Transverse colon (tissue), 4 donors: Measurements from ENCODE around the gene PHB1. TPM values are rescaled to one million over a fixed set of nuclear protein-coding genes. Genes with fewer than 3 reads are reported as not detected.

Experiments
- DNase-seq: peaks from one replicate; pipeline ENCODE4 v3.0.0-alpha.2; 2019
- H3K27ac ChIP-seq, 4 donors: fragments of 200-600 bp; sonication (generic); 2 replicates each; pipeline ENCODE4 v1.5.1; 2016 to 2018; ENCODE audit warnings: inconsistent platforms in 4 of 4
- H3K27me3 ChIP-seq: fragments of 200-600 bp; sonication (generic); 2 replicates; pipeline ENCODE4 v1.5.1; 2017; ENCODE audit warnings: inconsistent platforms
- H3K36me3 ChIP-seq, 4 donors: fragments of 200-600 bp; sonication (generic); 2 replicates each; pipeline ENCODE4 v1.5.1; 2017 to 2019; ENCODE audit warnings: inconsistent platforms in 4 of 4
- H3K4me1 ChIP-seq, 4 donors: fragments of 200-600 bp; sonication (generic); 2 replicates each; pipeline ENCODE4 v1.5.1; 2017 to 2020; ENCODE audit warnings: inconsistent platforms in 4 of 4
- H3K4me3 ChIP-seq, 4 donors: fragments of 200-600 bp; sonication (generic); 1 replicate in 1 of 4; 2 replicates in 3 of 4; pipeline versions ENCODE4 v1.5.1 to v1.6.1; 2017 to 2019; ENCODE audit warnings: inconsistent platforms in 4 of 4
- H3K9me3 ChIP-seq, 2 donors: fragments of 200-600 bp; sonication (generic); 2 replicates each; pipeline ENCODE4 v1.5.1; 2017 to 2019; ENCODE audit warnings: inconsistent platforms in 2 of 2
- CTCF ChIP-seq, 5 experiments: fragments of 200-600 bp in 3 of 5; fragments of 450-650 bp in 2 of 5; sonication (generic) in 3 of 5; IDR thresholded peaks; 1 replicate in 2 of 5; 2 replicates in 3 of 5; pipeline ENCODE4 v1.5.1; 2016 to 2017; ENCODE audit warnings: antibody characterized with exemption in 5 of 5, inconsistent platforms in 3 of 5, mild to moderate bottlenecking in 2 of 5, moderate library complexity in 1 of 5
- EP300 ChIP-seq: sonication (generic); formaldehyde crosslinking; IDR thresholded peaks from one replicate; pipeline ENCODE4 v1.6.1; 2017; ENCODE audit warnings: antibody characterized with exemption, low read depth
- POLR2A ChIP-seq: fragments of 450-650 bp; IDR thresholded peaks from one replicate; pipeline ENCODE4 v1.6.1; 2016; ENCODE audit warnings: antibody characterized with exemption, mild to moderate bottlenecking, moderate library complexity
- POLR2AphosphoS5 ChIP-seq, 3 donors: sonication (generic); formaldehyde crosslinking; IDR thresholded peaks; one replicate each; pipeline ENCODE4 v1.6.1; 2016; ENCODE audit warnings: antibody characterized with exemption in 3 of 3
- WGBS, 2 donors: methylation state at CpG; one replicate each; pipeline ENCODE4 v1.1.5; 2018; ENCODE audit warnings: low coverage in 1 of 2; 5-methylcytosine and 5-hydroxymethylcytosine counted together
- in situ Hi-C, 4 donors: fragments of 200-750 bp; cut with MboI; loops; one replicate each; pipeline versions ENCODE4 v1.15.0 to v1.15.1; 2017; ENCODE audit warnings: low sequenced_read_pairs in 3 of 4, low pct_ligation_motif_present in 1 of 4, low pct_unique_long_range_greater_than_20kb in 1 of 4
- intact Hi-C: fragments of 100-400 bp; cut with DNase I; formaldehyde crosslinking; loops from one replicate; pipeline ENCODE4 v1.15.1; 2023; ENCODE audit warnings: low total_unique reads
- small RNA-seq, 4 donors: library from RNA; depleted of rRNA; stranded (forward); fragments of <200 nt; gene quantifications; one replicate each; pipeline ENCODE3, GENCODE V24; 2016
- total RNA-seq, 4 donors: library from RNA; depleted of rRNA; stranded (reverse); fragments of >200 nt; gene quantifications; one replicate each; pipeline ENCODE4 v1.1.0, GENCODE V29; 2016

PHB1 gene
- total RNA-seq, 4 donors from 2014 or later: 40.8 to 114 (median 74.4) TPM

DNA sequence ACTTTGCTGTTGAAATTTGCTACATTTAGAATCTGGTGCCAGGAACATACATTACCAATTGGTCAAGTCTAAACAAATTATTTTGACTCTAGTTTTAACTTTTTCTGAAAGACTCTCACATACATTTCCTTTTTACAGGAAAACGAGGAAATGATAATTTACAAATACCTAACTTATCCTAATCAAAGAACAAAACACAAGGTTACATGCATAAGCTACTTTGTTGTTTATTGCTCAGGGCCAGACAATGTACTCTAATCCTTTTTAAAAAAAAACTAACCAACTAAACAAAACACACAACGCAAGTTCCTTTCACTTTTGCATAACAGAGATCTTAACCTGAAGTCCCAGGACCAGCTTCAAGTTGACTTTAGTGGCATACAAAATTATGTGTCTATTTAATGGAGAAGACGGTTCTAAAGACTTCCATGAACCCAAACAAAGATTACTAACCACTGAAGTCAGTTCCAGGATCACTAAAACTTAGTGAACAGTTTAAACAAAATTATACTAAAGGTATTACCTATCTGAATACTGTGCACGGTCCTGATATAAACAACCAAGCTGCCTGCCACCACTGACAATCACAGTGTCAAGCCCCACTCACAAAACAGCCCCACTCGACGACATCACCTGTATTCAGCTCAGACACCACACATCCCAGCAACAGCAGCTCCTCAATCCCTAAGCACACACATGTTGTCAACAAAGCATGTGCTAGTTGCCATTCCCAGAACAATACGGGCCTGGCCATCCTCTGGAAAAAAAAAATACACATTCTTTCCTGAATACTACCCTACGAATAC lies 54.5 kb downstream of the PHB1 start:
- H3K4me3 ChIP-seq: peak overlapping the region in 3 of 4 donors; percentile 77 to 92 (median 81)
- H3K27me3 ChIP-seq: no peaks in the 10 kb centered on the region
- H3K27ac ChIP-seq: peak overlapping the region; percentile 92 to 98 (median 98)
- H3K36me3 ChIP-seq: no peaks in the 10 kb centered on the region
- no peak for DNase-seq
- 6 to 19% methylated on average over 8 of the region's 8 CpGs for WGBS, 2 donors
- TF ChIP-seq EP300 (no peak), POLR2AphosphoS5 (IDR thresholded peaks at IDR 0.05) (peak in 1 of 3 donors; percentile 35), POLR2A (no peak), CTCF (IDR thresholded peaks at IDR 0.05) (no peak)
- intact Hi-C loops (no loop called here), in situ Hi-C loops (no loop called here)
- H3K4me1 ChIP-seq: peaks cover 18 to 52% (median 34%) of the 10 kb centered on the region in 4 donors
- H3K9me3 ChIP-seq: no peaks in the 10 kb centered on the region

DNA sequence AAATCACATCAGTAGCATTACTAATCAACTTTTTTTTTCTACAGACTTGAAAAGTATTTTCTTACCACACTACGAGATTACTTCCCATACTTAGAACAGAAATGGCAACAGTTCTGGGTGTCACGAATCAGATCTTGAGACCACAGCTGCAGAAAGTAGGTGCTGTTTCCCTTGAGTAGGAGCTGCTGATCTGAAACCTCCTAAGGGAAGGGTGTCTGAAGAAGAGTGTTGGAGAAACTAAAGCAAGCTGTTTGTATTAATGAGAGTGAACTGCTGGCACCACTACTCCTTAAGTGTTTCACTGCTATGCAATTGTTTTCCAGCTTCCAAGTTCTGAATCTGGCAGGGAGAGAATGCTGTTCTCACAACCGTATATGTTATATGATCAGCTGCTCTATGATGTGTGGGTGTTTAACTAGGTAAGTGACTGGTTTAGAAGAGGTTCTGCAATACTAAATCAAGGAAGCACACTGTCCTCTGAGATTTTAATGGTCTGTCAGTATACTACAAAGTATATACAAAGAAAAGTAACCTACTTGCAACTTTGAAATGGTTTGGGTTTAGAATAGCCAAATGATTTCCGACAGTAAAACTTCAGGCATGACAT lies 55.9 kb downstream of the PHB1 start:
- H3K4me3 ChIP-seq: no peak overlapping the region
- DNase-seq: no peak
- in situ Hi-C loops (no loop called here), intact Hi-C loops (no loop called here)
- H3K4me1 ChIP-seq: peaks cover 18 to 59% (median 37%) of the 10 kb centered on the region in 4 donors
- TF ChIP-seq POLR2AphosphoS5 (IDR thresholded peaks at IDR 0.05) (no peak), CTCF (IDR thresholded peaks at IDR 0.05) (no peak), POLR2A (no peak), EP300 (no peak)
- WGBS, 2 donors: 30 to 37% methylated on average over 4 of the region's 4 CpGs
- no peaks in the 10 kb centered on the region for H3K36me3 ChIP-seq
- H3K27me3 ChIP-seq: no peaks in the 10 kb centered on the region
- no peaks in the 10 kb centered on the region for H3K9me3 ChIP-seq
- peak overlapping the region; percentile 92 to 98 (median 98) for H3K27ac ChIP-seq

GRCh38 chr17:49357516-49357915 lies 57.2 kb downstream of the PHB1 start:
- no peaks in the 10 kb centered on the region for H3K27me3 ChIP-seq
- TF ChIP-seq POLR2AphosphoS5 (IDR thresholded peaks at IDR 0.05) (no peak), POLR2A (no peak), EP300 (no peak)
- DNase-seq: no peak
- no peak overlapping the region for H3K4me3 ChIP-seq
- H3K9me3 ChIP-seq: no peaks in the 10 kb centered on the region
- intact Hi-C loops (loop anchor here (2.0 kb wide), 1 partner anchor 21 kb away; no protein-coding TSS in a partner anchor), in situ Hi-C loops (no loop called here)
- no peaks in the 10 kb centered on the region for H3K36me3 ChIP-seq
- WGBS, 2 donors: 40 to 56% methylated on average over 2 to 3 of the region's 3 CpGs
- peak overlapping the region; percentile 92 to 98 (median 98) for H3K27ac ChIP-seq
- peaks cover 18 to 63% (median 44%) of the 10 kb centered on the region in 4 donors for H3K4me1 ChIP-seq

- H3K27me3 ChIP-seq: no peaks in the 10 kb centered on the region
- no peak overlapping the region for H3K27ac ChIP-seq
- WGBS, 2 donors: 81 to 82% methylated on average over 4 to 5 of the region's 5 CpGs
- H3K9me3 ChIP-seq: no peaks in the 10 kb centered on the region
- TF ChIP-seq POLR2A: no peak
- no peak for TF ChIP-seq CTCF (IDR thresholded peaks at IDR 0.05)
- TF ChIP-seq POLR2AphosphoS5 (IDR thresholded peaks at IDR 0.05): no peak
- TF ChIP-seq EP300: no peak
- intact Hi-C loops (loop anchor here (2.0 kb wide), 1 partner anchor 22 kb away; no protein-coding TSS in a partner anchor), in situ Hi-C loops (no loop called here)
- H3K4me1 ChIP-seq: peaks cover 18 to 61% (median 44%) of the 10 kb centered on the region in 4 donors
- no peaks in the 10 kb centered on the region for H3K36me3 ChIP-seq
- H3K4me3 ChIP-seq: no peak overlapping the region
- no peak for DNase-seq
Measured at GRCh38 chr17:49356320-49356719, 58.4 kb downstream of the PHB1 start.

Small RNA genes within 50 kb of the gene (small RNA-seq; reads per million reads assigned to genes)
- gene RF00019: 0 reads per million in 4 donors

Other genes starting within 250 kb of the PHB1 start
- gene GNGT2, start 204.3 kb downstream of the PHB1 start, total RNA-seq: 1 to 10 TPM in 1 of 4 donors, under 1 TPM in 1, not detected in 2; 0.68 to 4.0 TPM
- 1 to 10 TPM in 3 of 4 donors, under 1 TPM in 1; 0.60 to 7.6 (median 5.9) TPM for gene ABI3, start 204.2 kb downstream of the PHB1 start, total RNA-seq
- not detected for gene PHOSPHO1, start 184.1 kb downstream of the PHB1 start, total RNA-seq
- gene ZNF652, start 52.6 kb downstream of the PHB1 start, total RNA-seq: 10 to 100 TPM; 25.8 to 55.6 (median 50.2) TPM
- gene NGFR, start 80.4 kb upstream of the PHB1 start, total RNA-seq: 10 to 100 TPM in 2 of 4 donors, 1 to 10 TPM in 2; 3.3 to 19.8 (median 8.2) TPM
- gene NXPH3, start 161.0 kb upstream of the PHB1 start, total RNA-seq: 1 to 10 TPM in 2 of 4 donors, under 1 TPM in 2; 0.20 to 4.6 (median 2.6) TPM